ELF-1 (cell line): ENCODE data around the gene WDFY4.

Experiments
- DNase-seq: peaks from one replicate; pipeline ENCODE4 v3.0.0-alpha.2; 2016; ENCODE audit warnings: low read depth, low spot score

WDFY4 gene

GRCh38 chr10:48745662-48746245 lies 61.1 kb downstream of the WDFY4 start:
- DNase-seq: peak; percentile 58

- DNase-seq: no peak
These were observed 63.9 kb downstream of the WDFY4 start for GRCh38 chr10:48748573-48748972.

- no peak for DNase-seq
These were observed 64.6 kb downstream of the WDFY4 start for GRCh38 chr10:48749254-48749787.

- DNase-seq: no peak
These were observed 65.3 kb downstream of the WDFY4 start for GRCh38 chr10:48750019-48750418.

- no peak for DNase-seq
These were observed 66.3 kb downstream of the WDFY4 start for GRCh38 chr10:48750991-48751390.

- no peak for DNase-seq
These were observed 67.1 kb downstream of the WDFY4 start for GRCh38 chr10:48751730-48752129.

- no peak for DNase-seq
These were observed 73.7 kb downstream of the WDFY4 start for GRCh38 chr10:48758411-48758810.

- no peak for DNase-seq
These were observed 74.6 kb downstream of the WDFY4 start for GRCh38 chr10:48759113-48759901.

- DNase-seq: no peak
These were observed 76.3 kb downstream of the WDFY4 start for GRCh38 chr10:48760983-48761382.

- DNase-seq: no peak
These were observed 77.7 kb downstream of the WDFY4 start for GRCh38 chr10:48762064-48763042.

GRCh38 chr10:48763403-48763965 lies 78.8 kb downstream of the WDFY4 start:
- no peak for DNase-seq

GRCh38 chr10:48764486-48764885 lies 79.8 kb downstream of the WDFY4 start:
- no peak for DNase-seq

- no peak for DNase-seq
These were observed 80.4 kb downstream of the WDFY4 start for GRCh38 chr10:48765039-48765438.

GRCh38 chr10:48765527-48765926 lies 80.9 kb downstream of the WDFY4 start:
- DNase-seq: no peak

GRCh38 chr10:48767373-48768143 lies 82.9 kb downstream of the WDFY4 start:
- DNase-seq: no peak

- no peak for DNase-seq
These were observed 83.6 kb downstream of the WDFY4 start for GRCh38 chr10:48768144-48768766.

- no peak for DNase-seq
These were observed 84.3 kb downstream of the WDFY4 start for GRCh38 chr10:48768926-48769325.

GRCh38 chr10:48769706-48770435 lies 85.2 kb downstream of the WDFY4 start:
- DNase-seq: peak; percentile 16

GRCh38 chr10:48770561-48771089 lies 86.0 kb downstream of the WDFY4 start:
- no peak for DNase-seq
